Measurements from ENCODE around the gene ACYP2.

DNA sequence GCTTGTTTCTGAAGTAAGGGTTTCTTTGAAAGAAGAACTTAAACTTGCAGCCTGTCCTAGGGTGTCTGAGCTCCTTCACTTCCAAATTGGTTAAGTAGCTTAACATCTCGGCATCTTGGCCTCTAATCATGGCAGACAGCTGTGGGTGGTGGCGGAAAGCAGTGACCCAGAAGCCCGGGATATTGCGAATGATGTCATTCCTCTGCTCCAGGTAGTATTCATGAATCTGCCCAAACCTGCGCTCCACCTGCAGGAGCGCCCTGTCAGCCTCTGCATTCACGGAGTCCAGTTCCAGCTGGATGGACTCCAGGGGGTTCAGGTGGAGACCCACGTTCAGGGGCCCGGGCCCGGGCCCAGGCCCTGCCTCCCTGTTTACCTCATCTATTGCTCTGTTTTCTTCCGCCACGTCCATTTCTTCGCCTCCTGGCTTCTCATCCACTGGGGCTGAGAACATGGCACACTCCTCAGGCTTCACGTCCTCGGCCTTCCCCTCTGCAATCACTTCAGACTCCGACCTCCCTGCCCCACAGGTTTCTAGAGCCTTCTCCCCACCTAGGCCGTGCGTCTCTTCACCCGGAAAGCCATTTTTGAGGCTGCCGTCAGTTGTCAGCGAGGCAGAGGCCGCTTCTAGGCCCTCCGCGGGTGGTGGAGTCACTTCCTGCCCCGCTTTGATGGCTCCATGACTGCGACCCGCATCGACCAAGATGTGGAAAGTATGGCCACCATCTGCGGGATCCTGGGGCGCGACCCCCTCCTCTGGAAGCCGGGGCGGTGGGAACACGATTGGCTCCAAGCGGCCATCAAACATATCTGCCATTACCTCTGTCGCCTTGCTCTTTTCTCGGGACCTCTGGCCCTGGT is 140.0 kb downstream of the ACYP2 start:
- TF ChIP-seq, protein P1, sequence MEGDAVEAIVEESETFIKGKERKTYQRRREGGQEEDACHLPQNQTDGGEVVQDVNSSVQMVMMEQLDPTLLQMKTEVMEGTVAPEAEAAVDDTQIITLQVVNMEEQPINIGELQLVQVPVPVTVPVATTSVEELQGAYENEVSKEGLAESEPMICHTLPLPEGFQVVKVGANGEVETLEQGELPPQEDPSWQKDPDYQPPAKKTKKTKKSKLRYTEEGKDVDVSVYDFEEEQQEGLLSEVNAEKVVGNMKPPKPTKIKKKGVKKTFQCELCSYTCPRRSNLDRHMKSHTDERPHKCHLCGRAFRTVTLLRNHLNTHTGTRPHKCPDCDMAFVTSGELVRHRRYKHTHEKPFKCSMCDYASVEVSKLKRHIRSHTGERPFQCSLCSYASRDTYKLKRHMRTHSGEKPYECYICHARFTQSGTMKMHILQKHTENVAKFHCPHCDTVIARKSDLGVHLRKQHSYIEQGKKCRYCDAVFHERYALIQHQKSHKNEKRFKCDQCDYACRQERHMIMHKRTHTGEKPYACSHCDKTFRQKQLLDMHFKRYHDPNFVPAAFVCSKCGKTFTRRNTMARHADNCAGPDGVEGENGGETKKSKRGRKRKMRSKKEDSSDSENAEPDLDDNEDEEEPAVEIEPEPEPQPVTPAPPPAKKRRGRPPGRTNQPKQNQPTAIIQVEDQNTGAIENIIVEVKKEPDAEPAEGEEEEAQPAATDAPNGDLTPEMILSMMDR (IDR thresholded peaks at IDR 0.05) = no peak
- TF ChIP-seq POLR2AphosphoS5 (IDR thresholded peaks at IDR 0.05) (no peak), POLR2A (IDR thresholded peaks at IDR 0.05) (no peak)

Measured in transverse colon (tissue), 4 donors.